Measurements from ENCODE around the gene UGT1A10.
"Not testable (repeated sequence)": the region's sequence is repeated elsewhere in the genome, so short reads cannot be mapped to it uniquely, and the experiment has no call there.

The UGT1A10 gene

DNA sequence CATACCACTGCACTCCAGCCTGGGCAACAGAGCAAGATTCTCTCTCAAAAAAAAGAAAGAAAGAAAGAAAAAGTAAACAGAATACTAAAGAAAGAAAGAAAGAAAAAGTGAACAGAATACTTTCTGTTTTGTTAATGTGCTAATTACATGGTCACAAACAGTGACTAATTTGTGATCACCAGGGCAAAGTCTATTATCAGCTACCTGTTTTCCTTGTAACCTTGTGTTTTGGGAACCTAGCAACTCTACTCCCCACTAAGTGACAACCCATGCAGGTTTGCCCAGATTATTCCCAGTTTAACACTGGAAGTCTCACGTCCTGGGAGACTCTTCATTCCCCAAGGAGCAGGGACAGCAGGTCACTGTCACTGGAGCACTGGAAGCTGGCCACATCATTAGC is 18.8 kb downstream of the UGT1A10 start:
- no peak for DNase-seq (ENCODE audit: low read depth in 2 of 3, low spot score in 1 of 3)

DNA sequence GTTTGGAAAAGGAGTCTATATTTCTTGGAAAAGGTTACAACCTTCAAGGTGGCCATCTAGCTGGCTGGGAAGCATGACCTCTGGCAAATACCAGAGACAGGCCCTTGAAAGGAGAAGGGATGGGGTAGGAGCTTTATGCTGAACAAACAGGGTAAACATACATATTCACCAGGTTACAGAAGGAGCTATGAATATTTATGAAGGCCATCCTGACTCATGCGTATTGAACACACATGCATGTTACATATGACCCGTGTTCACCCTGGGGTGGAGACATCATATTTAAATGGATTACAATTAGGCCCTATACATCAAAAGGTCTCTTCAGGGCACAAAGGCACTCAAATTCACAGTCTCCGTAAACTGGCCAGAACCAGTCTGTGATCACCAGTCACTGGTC is 19.7 kb downstream of the UGT1A10 start:
- DNase-seq (ENCODE audit: low read depth in 2 of 3, low spot score in 1 of 3) = not testable (repeated sequence)

DNA sequence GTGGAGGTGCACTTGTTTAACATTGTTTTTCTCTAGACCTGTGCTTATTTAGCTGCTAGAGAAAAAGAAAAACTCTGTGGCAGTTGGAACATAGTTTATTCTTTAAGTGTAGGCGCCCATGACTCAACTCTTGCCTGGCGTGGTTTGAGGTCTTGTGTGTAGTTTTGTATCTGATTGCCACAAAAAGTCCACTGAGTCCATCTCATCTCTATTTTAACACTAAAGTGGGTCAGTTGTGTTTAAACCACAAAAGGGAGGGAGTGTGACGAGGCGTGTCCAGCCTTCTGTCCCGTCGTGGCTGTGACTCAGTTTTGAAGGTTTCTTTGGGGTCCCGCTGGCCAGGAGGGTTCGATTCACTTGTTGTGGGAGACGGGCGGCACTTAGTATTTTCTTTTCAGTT is 20.2 kb downstream of the UGT1A10 start:
- no peak for DNase-seq (ENCODE audit: low read depth in 2 of 3, low spot score in 1 of 3)

DNA sequence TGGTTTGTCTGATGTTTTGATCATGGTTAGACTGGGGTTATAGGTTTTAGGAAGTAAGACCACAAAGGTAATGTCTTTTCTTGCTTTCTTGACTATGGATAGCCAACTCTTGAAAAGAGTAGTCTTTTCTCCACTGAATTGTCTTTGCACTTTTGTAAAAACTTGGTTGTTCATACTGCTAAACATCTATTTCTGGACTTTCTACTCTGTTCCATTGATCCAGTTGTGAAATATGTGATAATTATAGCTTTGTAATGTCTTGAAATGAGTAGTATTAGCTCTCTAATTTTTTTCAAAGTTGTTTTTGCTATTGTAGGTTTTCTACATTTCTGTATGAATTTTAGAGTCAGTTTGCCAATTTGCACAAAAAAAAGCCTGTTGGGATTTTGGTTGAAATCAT is 22.4 kb downstream of the UGT1A10 start:
- DNase-seq (ENCODE audit: low read depth in 2 of 3, low spot score in 1 of 3) = no peak

DNA sequence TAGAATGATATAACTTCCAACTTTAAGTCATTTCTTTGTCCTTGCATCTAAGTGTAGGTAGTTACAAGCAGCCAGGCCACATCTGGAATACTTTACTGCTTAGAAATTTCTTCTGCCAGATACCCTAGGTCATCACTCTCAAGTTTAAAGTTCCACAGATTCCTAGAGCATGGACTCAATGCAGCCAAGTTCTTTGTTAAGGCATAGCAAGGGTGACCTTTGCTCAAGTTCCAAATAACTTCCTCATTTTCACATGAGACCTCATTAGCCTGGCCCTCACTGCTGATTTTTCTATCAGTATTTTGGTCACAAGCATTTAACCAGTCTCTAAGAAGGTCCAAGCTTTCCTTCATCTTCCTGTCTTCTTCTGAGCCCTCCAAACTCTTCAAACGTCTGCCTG is 27.7 kb downstream of the UGT1A10 start:
- no peak for DNase-seq (ENCODE audit: low read depth in 2 of 3, low spot score in 1 of 3)

DNA sequence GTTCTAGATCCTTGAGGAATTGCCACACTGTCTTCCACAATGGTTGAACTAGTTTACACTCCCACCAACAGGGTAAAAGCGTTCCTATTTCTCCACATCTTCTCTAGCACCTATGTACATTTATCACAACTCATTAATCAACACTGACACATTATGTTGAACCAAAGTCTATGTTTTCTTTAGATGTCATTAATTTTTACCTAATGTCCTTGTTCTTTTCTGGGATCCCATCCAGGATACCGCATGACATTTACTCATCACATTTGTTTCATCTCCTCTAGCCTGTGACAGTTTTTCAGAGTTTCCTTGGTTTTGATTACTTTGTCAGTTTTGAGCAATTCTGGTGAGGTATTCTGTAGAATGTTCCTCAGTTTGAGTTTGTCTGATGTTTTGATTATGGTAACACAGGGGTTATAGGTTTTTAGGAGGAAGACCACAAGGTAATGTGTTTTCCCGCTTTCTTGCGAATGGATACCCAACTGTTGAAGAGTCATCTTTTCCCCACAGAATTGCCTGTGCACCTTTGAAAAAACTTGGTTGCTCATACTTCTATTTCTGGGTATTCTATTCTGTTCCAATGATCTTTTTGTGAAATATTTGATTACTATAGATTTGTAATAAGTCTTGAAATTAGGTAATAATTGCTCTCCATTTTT is 32.5 kb downstream of the UGT1A10 start:
- DNase-seq (ENCODE audit: low read depth in 2 of 3, low spot score in 1 of 3) = no peak

DNA sequence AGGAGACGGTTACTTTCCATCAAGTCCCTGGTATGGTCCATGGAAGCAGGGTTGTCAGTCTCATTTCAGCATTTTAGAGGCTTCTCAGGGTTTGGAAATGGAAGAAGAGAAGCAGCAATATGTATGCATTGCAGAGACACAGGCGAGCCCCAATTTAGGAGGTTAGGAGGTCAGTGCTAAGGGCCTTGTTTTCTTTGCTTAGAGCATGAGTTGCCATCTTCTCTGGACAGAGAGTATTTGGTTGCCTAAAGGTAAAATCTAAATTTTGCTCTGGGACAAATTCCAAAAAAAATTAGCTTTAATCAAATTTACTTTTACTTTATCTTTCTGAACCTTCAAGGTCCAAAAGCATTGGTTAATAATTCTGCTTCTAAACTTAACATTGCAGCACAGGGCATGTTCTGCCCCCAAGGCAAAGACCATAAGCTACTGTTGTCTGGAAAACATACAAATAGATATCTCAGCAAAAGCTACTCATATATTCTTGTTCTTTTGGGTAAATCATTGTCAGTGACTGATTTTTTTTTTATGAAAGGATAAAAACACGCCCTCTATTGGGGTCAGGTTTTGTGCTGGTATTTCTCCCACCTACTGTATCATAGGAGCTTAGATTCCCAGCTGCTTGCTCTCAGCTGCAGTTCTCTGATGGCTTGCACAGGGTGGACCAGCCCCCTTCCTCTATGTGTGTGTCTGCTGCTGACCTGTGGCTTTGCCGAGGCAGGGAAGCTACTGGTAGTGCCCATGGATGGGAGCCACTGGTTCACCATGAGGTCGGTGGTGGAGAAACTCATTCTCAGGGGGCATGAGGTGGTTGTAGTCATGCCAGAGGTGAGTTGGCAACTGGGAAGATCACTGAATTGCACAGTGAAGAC is 35.3 kb downstream of the UGT1A10 start, which contains the start of gene UGT1A9:
UGT1A9 (plus strand) TSS at position 609 of the 872 bp plus-strand sequence; CDS start at position 646, 37 bp downstream.
- no peak for DNase-seq (ENCODE audit: low read depth in 2 of 3, low spot score in 1 of 3)

DNA sequence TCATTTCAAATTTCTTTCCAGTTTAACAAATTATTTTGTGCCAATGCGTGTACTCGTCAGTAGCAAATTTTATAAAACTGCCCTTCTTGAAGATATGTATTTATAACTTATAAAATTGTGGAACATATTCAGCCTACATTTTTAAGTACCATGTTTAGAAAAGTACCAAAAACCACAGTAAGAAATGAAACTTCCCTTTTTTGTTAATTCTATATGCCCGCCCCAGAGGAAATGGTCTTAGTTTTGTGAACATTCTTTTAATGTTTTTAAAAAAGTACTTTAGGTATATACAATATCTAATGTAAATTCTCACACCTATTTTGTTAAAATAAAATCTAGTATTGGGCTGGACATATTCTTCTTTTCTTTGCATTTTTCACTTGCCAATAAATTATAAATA is 36.6 kb downstream of the UGT1A10 start:
- DNase-seq (ENCODE audit: low read depth in 2 of 3, low spot score in 1 of 3) = no peak

DNA sequence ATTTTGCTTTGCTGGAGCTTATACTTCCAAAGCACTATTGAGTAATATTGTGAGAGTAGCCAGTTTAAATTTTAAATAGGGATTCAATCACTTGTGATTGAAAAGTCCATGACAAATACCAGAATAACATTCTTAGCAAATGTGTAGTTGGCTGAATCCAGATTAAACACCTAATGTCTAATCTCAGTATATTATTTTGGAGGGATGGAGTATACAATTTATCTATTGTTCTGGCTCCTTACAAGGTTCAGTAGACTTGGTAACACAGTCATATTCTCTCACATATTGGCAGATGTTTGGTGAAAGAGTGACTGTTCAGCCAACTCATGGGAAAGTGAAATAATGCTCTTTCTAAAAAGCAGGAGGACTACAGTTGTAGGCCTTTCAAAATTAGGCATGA is 37.6 kb downstream of the UGT1A10 start:
- DNase-seq (ENCODE audit: low read depth in 2 of 3, low spot score in 1 of 3) = no peak

DNA sequence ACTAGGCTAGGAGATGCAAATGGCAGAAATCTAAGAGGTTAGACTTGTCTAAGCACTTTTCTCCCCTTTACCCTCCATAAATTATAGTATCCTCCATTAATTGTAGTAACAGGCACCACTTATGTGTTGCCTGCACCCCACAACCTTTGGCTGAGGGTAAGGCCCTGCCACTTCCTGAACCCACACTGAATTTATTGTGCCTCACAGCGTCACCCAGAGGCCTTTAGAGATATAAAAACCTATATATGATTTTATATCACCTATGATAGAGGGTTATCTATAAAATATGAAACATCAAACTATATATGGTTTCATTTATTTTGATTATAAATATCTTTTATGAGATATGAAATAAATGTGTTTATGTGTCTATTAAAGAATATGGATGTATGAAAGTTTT is 38.1 kb downstream of the UGT1A10 start:
- DNase-seq (ENCODE audit: low read depth in 2 of 3, low spot score in 1 of 3) = no peak

DNA sequence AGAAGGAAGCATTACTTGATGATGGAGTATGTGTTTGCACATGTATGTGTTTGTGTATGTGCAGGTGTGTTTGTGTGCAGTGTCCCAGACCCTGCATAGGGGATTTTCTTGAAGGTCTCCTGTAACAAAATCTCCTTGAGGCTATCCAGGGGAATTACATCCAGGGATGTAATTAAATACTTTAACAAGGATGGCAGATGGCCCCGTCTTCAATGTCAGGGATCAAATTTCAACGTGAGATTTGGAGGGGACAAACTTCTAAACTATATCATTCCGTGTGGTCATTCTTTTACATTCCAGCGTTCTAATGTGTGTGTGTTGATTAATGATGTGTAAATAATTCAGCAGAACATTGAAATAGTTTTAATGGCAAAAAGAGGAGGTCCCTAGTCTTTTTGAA is 38.7 kb downstream of the UGT1A10 start:
- DNase-seq (ENCODE audit: low read depth in 2 of 3, low spot score in 1 of 3) = no peak

DNA sequence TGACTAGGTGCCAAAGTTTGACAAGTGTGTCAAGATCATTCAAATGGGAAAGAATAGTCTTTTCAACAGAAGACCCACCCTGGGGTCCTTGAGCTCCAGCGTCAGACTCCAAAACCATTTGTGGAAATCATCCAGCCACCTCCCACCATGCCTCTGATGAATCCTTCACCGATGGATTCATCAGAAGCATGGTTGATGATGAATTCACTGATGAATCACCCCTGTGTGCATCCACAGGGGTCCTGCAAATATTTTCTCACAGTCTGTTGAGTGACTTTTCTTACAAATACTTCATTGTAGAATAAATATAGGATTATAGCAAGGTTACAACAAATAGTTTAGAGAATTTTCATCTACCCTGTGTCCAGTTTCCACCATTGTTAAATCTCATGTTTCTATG is 39.8 kb downstream of the UGT1A10 start:
- no peak for DNase-seq (ENCODE audit: low read depth in 2 of 3, low spot score in 1 of 3)

DNA sequence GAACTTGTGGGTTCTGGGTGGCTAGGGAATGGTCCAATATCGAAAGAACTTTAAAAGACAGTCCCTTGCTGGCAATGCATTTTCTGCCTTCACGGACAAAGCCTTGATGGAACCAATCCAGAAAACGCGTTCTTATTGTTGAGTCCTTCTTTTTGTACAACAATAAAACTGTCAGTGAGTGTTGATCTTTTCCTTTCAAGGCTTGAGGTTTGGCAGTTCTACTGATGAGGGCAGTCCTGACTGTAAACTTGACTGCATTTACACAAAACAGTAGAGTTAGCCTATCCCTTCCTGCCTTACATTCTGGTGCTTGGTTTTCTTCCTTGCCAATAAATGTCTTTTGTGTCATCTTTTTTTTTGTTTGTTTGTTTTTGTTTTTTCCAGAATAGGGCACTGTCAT is 42.9 kb downstream of the UGT1A10 start:
- DNase-seq (ENCODE audit: low read depth in 2 of 3, low spot score in 1 of 3) = no peak

DNA sequence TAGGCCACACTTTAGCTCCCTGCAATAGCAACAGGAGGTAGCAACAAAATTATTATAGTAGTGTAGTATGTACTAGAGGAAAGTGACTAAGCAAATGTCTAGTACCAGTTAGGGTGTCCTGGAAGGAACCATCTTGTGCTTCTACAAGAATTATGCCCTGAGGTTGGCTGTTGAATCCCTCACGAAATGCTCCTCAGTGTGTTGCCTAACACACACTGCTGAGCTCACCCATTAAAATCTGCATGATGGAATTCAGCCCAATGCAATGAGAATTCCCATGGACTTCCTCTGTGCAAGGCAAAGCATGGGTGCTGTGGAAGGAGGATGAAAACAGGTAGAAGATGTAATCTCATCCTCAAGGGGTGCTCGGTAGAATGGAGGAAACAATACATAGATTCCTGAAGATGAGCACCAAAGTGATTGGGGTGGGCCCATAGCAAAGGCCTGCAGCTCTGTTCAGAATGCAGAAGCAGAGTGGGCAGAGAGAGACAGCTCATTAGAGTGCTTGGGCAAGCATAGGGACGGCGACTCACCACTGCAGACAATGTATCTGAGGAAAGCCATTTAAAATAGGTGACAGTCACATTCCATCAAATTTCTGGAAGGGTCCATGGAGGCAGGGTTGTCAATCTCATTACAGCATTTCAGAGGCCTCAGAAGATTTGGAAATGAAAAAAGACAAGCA is 44.3 kb downstream of the UGT1A10 start:
- no peak for DNase-seq (ENCODE audit: low read depth in 2 of 3, low spot score in 1 of 3)

DNA sequence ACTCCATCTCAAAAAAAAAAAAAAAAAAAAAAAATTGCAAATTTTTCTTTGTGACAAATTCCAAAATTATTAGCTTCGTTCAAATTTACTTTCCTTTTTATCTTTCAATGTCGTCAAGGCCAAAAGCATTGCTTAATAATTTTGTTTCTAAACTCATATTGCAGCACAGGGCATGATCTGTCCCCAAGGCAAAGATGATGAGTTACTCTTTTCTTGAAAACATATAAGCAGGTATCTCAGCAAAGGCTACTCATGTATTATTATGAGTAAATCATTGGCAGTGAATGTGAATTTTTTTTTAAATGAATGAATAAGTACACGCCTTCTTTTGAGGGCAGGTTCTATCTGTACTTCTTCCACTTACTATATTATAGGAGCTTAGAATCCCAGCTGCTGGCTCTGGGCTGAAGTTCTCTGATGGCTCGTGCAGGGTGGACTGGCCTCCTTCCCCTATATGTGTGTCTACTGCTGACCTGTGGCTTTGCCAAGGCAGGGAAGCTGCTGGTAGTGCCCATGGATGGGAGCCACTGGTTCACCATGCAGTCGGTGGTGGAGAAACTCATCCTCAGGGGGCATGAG is 45.4 kb downstream of the UGT1A10 start, which contains the start of gene UGT1A7:
UGT1A7 (plus strand) TSS at position 381 of the 579 bp plus-strand sequence; CDS start at position 418, 37 bp downstream.
- DNase-seq (ENCODE audit: low read depth in 2 of 3, low spot score in 1 of 3) = no peak

DNA sequence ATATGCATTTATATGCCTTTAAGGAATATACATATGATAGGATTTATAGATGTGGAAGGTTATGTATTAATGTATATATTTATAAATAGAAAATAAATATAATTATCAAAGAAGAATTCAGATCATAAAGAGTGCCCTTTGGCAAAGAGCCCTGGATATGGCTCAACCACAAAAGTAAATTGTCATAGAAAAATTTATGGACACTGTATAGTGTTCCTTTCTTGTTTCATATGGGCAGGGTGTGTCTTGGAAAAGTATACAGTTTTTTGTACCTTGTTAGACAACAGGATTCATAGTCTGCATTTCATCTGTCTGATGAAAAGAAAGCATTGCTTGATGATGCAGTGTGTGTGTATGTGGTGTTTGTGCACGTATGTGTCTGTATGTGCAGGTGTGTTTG is 48.4 kb downstream of the UGT1A10 start:
- no peak for DNase-seq (ENCODE audit: low read depth in 2 of 3, low spot score in 1 of 3)

DNA sequence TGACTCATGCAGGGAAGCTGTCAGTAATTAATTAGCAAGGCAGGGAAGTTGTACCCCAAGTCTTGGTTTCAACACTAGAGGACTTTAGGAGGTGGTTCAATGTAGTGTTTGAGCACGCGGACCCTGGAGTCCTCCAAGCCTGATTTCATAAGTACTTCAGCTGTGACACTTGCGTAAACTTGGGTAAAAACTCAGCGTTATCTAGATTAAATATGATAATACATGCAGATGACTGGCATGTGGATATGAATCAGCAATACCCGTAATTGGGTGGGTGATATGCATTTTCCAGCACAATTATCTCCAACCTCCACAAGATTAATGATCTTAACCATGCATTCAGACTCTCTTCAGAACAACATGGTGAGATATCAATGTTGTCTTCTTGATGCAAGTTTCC is 50.7 kb downstream of the UGT1A10 start:
- no peak for DNase-seq (ENCODE audit: low read depth in 2 of 3, low spot score in 1 of 3)

DNA sequence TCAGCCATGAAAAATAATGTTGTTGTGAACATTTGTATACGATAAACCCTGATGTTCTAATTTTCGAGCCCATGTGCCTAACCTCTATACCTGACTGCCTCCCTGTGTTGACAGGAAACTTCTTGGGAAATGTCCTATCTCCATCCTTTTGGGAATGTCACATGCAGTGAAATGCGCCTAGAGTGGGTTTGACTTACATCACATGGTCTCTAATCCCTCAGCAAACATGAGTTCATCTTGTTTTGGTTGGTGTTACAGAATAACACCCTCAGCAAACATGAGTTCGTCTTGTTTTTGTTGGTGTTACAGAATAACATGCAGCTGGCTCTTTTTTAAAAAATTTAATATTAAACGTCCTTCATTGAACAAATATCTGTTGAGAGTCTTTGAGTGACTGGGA is 52.1 kb downstream of the UGT1A10 start:
- DNase-seq (ENCODE audit: low read depth in 2 of 3, low spot score in 1 of 3) = no peak

DNA sequence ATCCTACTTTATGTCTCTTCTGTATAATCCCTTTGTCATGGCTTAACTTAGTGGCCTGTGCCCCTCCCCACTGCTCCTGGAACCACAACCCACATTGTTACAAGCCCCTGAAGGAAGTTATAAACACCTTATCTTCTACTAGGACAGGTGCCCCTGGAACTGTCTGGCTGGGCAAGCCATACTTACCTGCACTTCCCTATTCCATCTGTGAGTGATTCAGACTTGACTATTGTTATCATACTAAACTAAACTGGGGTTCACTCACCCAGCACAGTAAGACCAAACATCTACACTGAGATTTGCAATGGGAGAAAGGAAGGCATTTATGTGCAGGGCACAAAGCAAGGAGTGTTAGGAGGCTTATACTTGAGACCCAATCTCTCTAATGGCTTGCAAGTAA is 52.8 kb downstream of the UGT1A10 start:
- no peak for DNase-seq (ENCODE audit: low read depth in 2 of 3, low spot score in 1 of 3)

DNA sequence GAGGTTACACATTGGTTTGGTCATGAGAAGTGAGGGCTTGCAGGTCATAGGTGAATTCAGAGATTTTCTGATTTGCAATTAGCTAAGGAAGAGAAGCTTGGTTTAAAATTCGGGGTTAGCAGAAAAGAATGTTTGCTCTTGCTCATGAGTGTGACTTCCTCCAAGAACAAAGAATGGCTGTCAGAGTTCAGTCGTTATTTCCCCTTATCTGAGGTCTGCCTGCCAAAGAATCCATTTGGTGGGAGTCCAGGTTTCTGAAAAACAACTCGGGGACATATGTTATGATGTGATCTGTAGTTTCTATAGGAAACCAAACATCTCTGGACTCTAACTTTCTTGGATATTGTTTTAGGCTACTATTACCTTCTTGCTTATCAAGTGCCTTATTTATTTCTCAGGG is 53.3 kb downstream of the UGT1A10 start:
- no peak for DNase-seq (ENCODE audit: low read depth in 2 of 3, low spot score in 1 of 3)

DNA sequence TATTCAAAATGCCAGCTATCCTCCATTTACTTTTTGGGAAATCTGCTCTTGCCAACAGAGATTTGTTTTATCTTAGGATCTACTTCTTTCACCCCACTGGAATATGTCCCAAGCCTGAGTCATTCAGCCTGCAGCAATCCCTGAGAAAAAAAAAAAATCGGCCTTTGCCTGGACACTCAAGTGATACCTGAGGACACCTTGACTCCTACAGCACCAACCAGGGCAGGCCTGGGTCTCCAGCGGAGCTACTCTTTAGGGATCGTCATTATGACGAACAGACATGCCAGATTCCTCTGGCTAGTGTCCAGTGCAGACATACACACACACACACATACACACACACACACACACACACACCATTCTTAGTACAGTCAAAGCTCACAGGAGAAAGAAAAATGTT is 54.2 kb downstream of the UGT1A10 start:
- DNase-seq (ENCODE audit: low read depth in 2 of 3, low spot score in 1 of 3) = no peak
